ENCODE measurements around the gene FAM83E. TPM values are rescaled to one million over a fixed set of nuclear protein-coding genes. Genes with fewer than 3 reads are reported as not detected.
A peak's percentile ranks its signal among the peaks of the same experiment; 100 is the strongest.

Gene FAM83E
- total RNA-seq, 1 experiment from 2014 or later, result 5.5 TPM

DNA sequence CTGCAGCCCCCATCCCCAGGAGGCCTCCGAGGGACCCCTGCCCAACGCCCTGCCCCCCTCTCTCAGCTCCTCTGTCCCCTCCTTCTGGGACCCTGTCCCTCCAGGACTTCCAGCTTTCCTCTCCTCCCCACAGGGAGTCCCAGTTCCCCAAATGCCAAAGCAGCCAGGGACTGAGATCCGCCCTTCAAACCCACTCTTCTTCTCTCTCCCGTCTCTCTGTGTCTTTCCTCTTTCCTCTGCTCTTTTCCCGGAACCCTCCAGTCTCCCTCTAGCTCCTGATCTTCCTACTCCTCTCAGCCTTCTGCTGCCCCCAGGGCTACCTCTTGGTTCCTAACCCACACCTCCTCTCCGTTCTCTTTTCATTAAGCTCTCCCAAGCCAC, 30.7 kb upstream of the FAM83E start:
- TSS peak; percentile 96 for BruUV-seq (replicated peaks)
- peak; percentile 80 for DNase-seq (ENCODE audit: low spot score)

GRCh38 chr19:48644839-48645619, 30.2 kb upstream of the FAM83E start:
- CTCF ChIA-PET, result interaction anchor here (0.6 to 1.8 kb wide), 4 partner anchors 69 to 325 kb away, joined by 3 to 8 read pairs (median 6); no protein-coding TSS in a partner anchor
- peak; percentile 95 for DNase-seq (ENCODE audit: low spot score)
- Histone ChIP-seq H3K4me3 (ENCODE audit: low read depth, low read length, poor library complexity, severe bottlenecking) (peak overlapping the region; percentile 62), H3K36me3 (ENCODE audit: insufficient read depth, low read length, poor library complexity, severe bottlenecking) (no peaks in the 10 kb centered on the region), H3K27me3 (replicated peaks; ENCODE audit: insufficient read depth, low read depth, low read length, poor library complexity) (no peaks in the 10 kb centered on the region), H3K9me3 (ENCODE audit: low read depth, low read length, poor library complexity, severe bottlenecking) (no peaks in the 10 kb centered on the region), H3K27ac (ENCODE audit: low read depth, low read length, poor library complexity, severe bottlenecking) (peak overlapping the region; percentile 77), H3K4me1 (ENCODE audit: insufficient read depth, low read length, poor library complexity, severe bottlenecking) (peaks cover 26% of the 10 kb centered on the region)
- no TSS peak for BruUV-seq (replicated peaks)
- intact Hi-C loops (cut with micrococcal nuclease; ENCODE audit: unreplicated experiment), result loop anchor here (5.0 to 10.0 kb wide), 4 partner anchors 67 to 320 kb away; partner anchors contain the start of genes FTL and HSD17B14
- POLR2A ChIA-PET (ENCODE audit: low non-redundant PET), result no interaction called here
- TF ChIP-seq EZH2 (IDR thresholded peaks at IDR 0.05; ENCODE audit: borderline replicate concordance, low read depth, low read length, poor library complexity, severe bottlenecking), result no peak
- TF ChIP-seq CTCF (conservative IDR thresholded peaks at IDR 0.05; ENCODE audit: low read depth, low read length), result no peak

More for the DNA sequence above, 30.7 kb upstream of the FAM83E start:
- TF ChIP-seq CTCF (conservative IDR thresholded peaks at IDR 0.05; ENCODE audit: low read depth, low read length) (no peak), EZH2 (IDR thresholded peaks at IDR 0.05; ENCODE audit: borderline replicate concordance, low read depth, low read length, poor library complexity, severe bottlenecking) (no peak)
- Histone ChIP-seq H3K27me3 (replicated peaks; ENCODE audit: insufficient read depth, low read depth, low read length, poor library complexity) (no peaks in the 10 kb centered on the region), H3K36me3 (ENCODE audit: insufficient read depth, low read length, poor library complexity, severe bottlenecking) (no peaks in the 10 kb centered on the region), H3K4me3 (ENCODE audit: low read depth, low read length, poor library complexity, severe bottlenecking) (peak overlapping the region; percentile 62), H3K4me1 (ENCODE audit: insufficient read depth, low read length, poor library complexity, severe bottlenecking) (peaks cover 26% of the 10 kb centered on the region), H3K9me3 (ENCODE audit: low read depth, low read length, poor library complexity, severe bottlenecking) (no peaks in the 10 kb centered on the region), H3K27ac (ENCODE audit: low read depth, low read length, poor library complexity, severe bottlenecking) (peak overlapping the region; percentile 77)
- ChIA-PET CTCF (interaction anchor here (0.6 to 1.8 kb wide), 5 partner anchors 69 to 325 kb away, joined by 3 to 8 read pairs (median 4); no protein-coding TSS in a partner anchor), POLR2A (ENCODE audit: low non-redundant PET) (no interaction called here)
- intact Hi-C loops (cut with micrococcal nuclease; ENCODE audit: unreplicated experiment), result loop anchor here (5.0 to 10.0 kb wide), 4 partner anchors 67 to 319 kb away; partner anchors contain the start of genes FTL and HSD17B14

GRCh38 chr19:48644355-48644754, 29.5 kb upstream of the FAM83E start:
- no peaks in the 10 kb centered on the region for H3K36me3 ChIP-seq (ENCODE audit: insufficient read depth, low read length, poor library complexity, severe bottlenecking)
- peaks cover 26% of the 10 kb centered on the region for H3K4me1 ChIP-seq (ENCODE audit: insufficient read depth, low read length, poor library complexity, severe bottlenecking)
- H3K27me3 ChIP-seq (replicated peaks; ENCODE audit: insufficient read depth, low read depth, low read length, poor library complexity), result no peaks in the 10 kb centered on the region
- TF ChIP-seq EZH2 (IDR thresholded peaks at IDR 0.05; ENCODE audit: borderline replicate concordance, low read depth, low read length, poor library complexity, severe bottlenecking) (no peak), CTCF (conservative IDR thresholded peaks at IDR 0.05; ENCODE audit: low read depth, low read length) (no peak)
- POLR2A ChIA-PET (ENCODE audit: low non-redundant PET), result no interaction called here
- no peaks in the 10 kb centered on the region for H3K9me3 ChIP-seq (ENCODE audit: low read depth, low read length, poor library complexity, severe bottlenecking)
- DNase-seq (ENCODE audit: low spot score), result no peak
- no TSS peak for BruUV-seq (replicated peaks)
- intact Hi-C loops (cut with micrococcal nuclease; ENCODE audit: unreplicated experiment), result loop anchor here (10.0 kb wide), 1 partner anchor 320 kb away; the partner anchor contains the start of gene FTL
- CTCF ChIA-PET, result no interaction called here
- H3K27ac ChIP-seq (ENCODE audit: low read depth, low read length, poor library complexity, severe bottlenecking), result peak overlapping the region; percentile 77
- H3K4me3 ChIP-seq (ENCODE audit: low read depth, low read length, poor library complexity, severe bottlenecking), result peak overlapping the region; percentile 62

Data from A673 (cell line).